CD4-positive, alpha-beta T cell treated with Interleukin-6 for 4 hours (primary cell): ENCODE measurements around the gene BICDL2.
A peak's percentile ranks its signal among the peaks of the same experiment; 100 is the strongest.

ENCODE experiments used
- DNase-seq: peaks from one replicate; pipeline ENCODE4 v3.0.0-alpha.2; 2020; ENCODE audit warnings: mixed read lengths

Gene BICDL2

GRCh38 chr16:3023669-3024478, 12.9 kb downstream of the BICDL2 start, which contains the start of the genes HCFC1R1 and THOC6:
TSS of gene HCFC1R1 (minus strand) at chr16:3023942. CDS start at chr16:3023941, 1 bp downstream.
TSS of gene THOC6 (plus strand) at chr16:3024035. CDS start at chr16:3024327, 292 bp downstream.
- peak; percentile 97 for DNase-seq

- peak; percentile 41 for DNase-seq
Measured at GRCh38 chr16:3023415-3023668, 13.4 kb downstream of the BICDL2 start.

- DNase-seq = peak; percentile 44
Measured at GRCh38 chr16:3022684-3023414, 13.9 kb downstream of the BICDL2 start.

GRCh38 chr16:3022208-3022683, 14.5 kb downstream of the BICDL2 start:
- peak; percentile 92 for DNase-seq

- DNase-seq = peak; percentile 91
Measured at GRCh38 chr16:3021449-3022207, 15.1 kb downstream of the BICDL2 start.

- DNase-seq = peak; percentile 89
Measured at GRCh38 chr16:3020604-3021448, 15.9 kb downstream of the BICDL2 start.

- peak; percentile 82 for DNase-seq
Measured at GRCh38 chr16:3020247-3020603, 16.5 kb downstream of the BICDL2 start, which contains the start of gene TNFRSF12A. TSS of gene TNFRSF12A (plus strand) at chr16:3020368. CDS start at chr16:3020398, 30 bp downstream.

GRCh38 chr16:3019594-3020246, 17.0 kb downstream of the BICDL2 start:
- no peak for DNase-seq

GRCh38 chr16:3017794-3018506, 18.8 kb downstream of the BICDL2 start, which contains the start of gene CLDN6:
TSS of gene CLDN6 (minus strand) at chr16:3018183. CDS start at chr16:3016021, 2,162 bp downstream.
- DNase-seq = peak; percentile 57

- no peak for DNase-seq
Measured at GRCh38 chr16:3017344-3017743, 19.4 kb downstream of the BICDL2 start.

GRCh38 chr16:3015865-3016521, 20.8 kb downstream of the BICDL2 start:
- DNase-seq = no peak

- DNase-seq = no peak
Measured at GRCh38 chr16:3014971-3015370, 21.8 kb downstream of the BICDL2 start.

GRCh38 chr16:3013998-3014690, 22.6 kb downstream of the BICDL2 start:
- DNase-seq = no peak

- DNase-seq = no peak
Measured at GRCh38 chr16:3013491-3013951, 23.2 kb downstream of the BICDL2 start.

GRCh38 chr16:3012828-3013420, 23.8 kb downstream of the BICDL2 start, which contains the start of gene CLDN9:
TSS of gene CLDN9 (plus strand) at chr16:3012923. CDS start at chr16:3013363, 440 bp downstream.
- DNase-seq = peak; percentile 23

- no peak for DNase-seq
Measured at GRCh38 chr16:3012246-3012645, 24.5 kb downstream of the BICDL2 start.

GRCh38 chr16:3010510-3010909, 26.2 kb downstream of the BICDL2 start:
- DNase-seq = no peak

GRCh38 chr16:3009568-3010390, 27.0 kb downstream of the BICDL2 start:
- no peak for DNase-seq
